Mammary epithelial cell (primary cell): ENCODE data around the gene PRKN.

ENCODE experiments used
- CTCF ChIP-seq, 2 donors: IDR thresholded peaks in 1 of 2; conservative IDR thresholded peaks in 1 of 2; 2 replicates each; pipeline ENCODE4 v1.5.1; 2011 to 2012; ENCODE audit warnings: inconsistent platforms in 2 of 2, low read length in 2 of 2, mild to moderate bottlenecking in 2 of 2, control low read depth in 1 of 2, low read depth in 1 of 2; ENCODE audit not compliant: insufficient read depth in 1 of 2; ENCODE audit errors: extremely low read depth in 1 of 2
- EZH2 ChIP-seq: IDR thresholded peaks from 2 replicates; pipeline ENCODE4 v1.6.1; 2012; ENCODE audit warnings: low read length, inconsistent platforms, borderline replicate concordance

GRCh38 chr6:161798844-161799394 is 928.6 kb downstream of the PRKN start:
- no peak for TF ChIP-seq EZH2
- no peak for TF ChIP-seq CTCF (conservative IDR thresholded peaks at IDR 0.05 in 1 of 2, IDR thresholded peaks at IDR 0.05 in 1 of 2; ENCODE audit: extremely low read depth in 1 of 2, insufficient read depth in 1 of 2, low read depth in 1 of 2, low read length in 2 of 2)
